GM23338 (cell line): ENCODE data around the gene CSTF2. TPM values are rescaled to one million over a fixed set of nuclear protein-coding genes. Genes with fewer than 3 reads are reported as not detected.

Experiments used
- ATAC-seq: fragments of 200-7000 bp; cut with Tn5 transposase; 3 replicates; pipeline ENCODE4 v1.9.1; 2020
- DNase-seq: peaks from one replicate; pipeline ENCODE4 v3.0.0-alpha.2; 2015; ENCODE audit warnings: low spot score
- H2AFZ ChIP-seq: fragments of 200-600 bp; sonication (generic); 2 replicates; pipeline ENCODE4 v1.8.0; 2016; ENCODE audit warnings: antibody characterized with exemption, mild to moderate bottlenecking, moderate library complexity
- H3F3A ChIP-seq: fragments of 200-600 bp; sonication (generic); replicated peaks from 2 replicates; pipeline ENCODE4 v1.8.0; 2017; ENCODE audit warnings: antibody characterized with exemption, mixed run types, low read depth
- H3K27ac ChIP-seq: fragments of 200-600 bp; sonication (generic); 2 replicates; pipeline ENCODE4 v1.6.1; 2016; ENCODE audit warnings: low read depth
- H3K27me3 ChIP-seq: fragments of 200-600 bp; sonication (generic); 2 replicates; pipeline ENCODE4 v1.8.0; 2016; ENCODE audit warnings: mild to moderate bottlenecking, mixed run types, moderate library complexity; ENCODE audit not compliant: insufficient read depth
- H3K36me3 ChIP-seq: fragments of 200-600 bp; sonication (generic); 2 replicates; pipeline ENCODE4 v1.8.0; 2016; ENCODE audit warnings: mild to moderate bottlenecking; ENCODE audit not compliant: insufficient read depth
- H3K4me1 ChIP-seq: fragments of 200-600 bp; sonication (generic); 2 replicates; pipeline ENCODE4 v1.8.0; 2016; ENCODE audit warnings: mild to moderate bottlenecking, moderate library complexity; ENCODE audit not compliant: insufficient read depth
- H3K4me2 ChIP-seq: fragments of 200-600 bp; sonication (generic); 2 replicates; pipeline ENCODE4 v1.7.1; 2017; ENCODE audit warnings: mixed run types
- H3K4me3 ChIP-seq: fragments of 200-600 bp; sonication (generic); 2 replicates; pipeline ENCODE4 v1.6.1; 2016; ENCODE audit warnings: mixed run types
- H3K79me2 ChIP-seq: fragments of 200-600 bp; sonication (generic); replicated peaks from 2 replicates; pipeline ENCODE4 v1.8.0; 2017; ENCODE audit warnings: mild to moderate bottlenecking; ENCODE audit not compliant: insufficient read depth
- H3K9me2 ChIP-seq: fragments of 200-600 bp; sonication (generic); 2 replicates; pipeline ENCODE4 v1.8.0; 2017; ENCODE audit not compliant: insufficient read depth
- H4K20me1 ChIP-seq: fragments of 200-600 bp; sonication (generic); replicated peaks from 2 replicates; pipeline ENCODE4 v1.8.0; 2017; ENCODE audit warnings: mild to moderate bottlenecking; ENCODE audit not compliant: insufficient read depth
- H3K27ac Mint-ChIP-seq: 2 replicates; pipeline ENCODE4 v1.8.0; 2020; ENCODE audit warnings: inconsistent platforms, mild to moderate bottlenecking, moderate library complexity, mixed read lengths
- H3K27me3 Mint-ChIP-seq: 3 replicates; pipeline ENCODE4 v1.8.0; 2022; ENCODE audit warnings: low read depth, mild to moderate bottlenecking, moderate library complexity, mixed read lengths, inconsistent platforms; ENCODE audit not compliant: insufficient read depth, poor library complexity
- H3K36me3 Mint-ChIP-seq: 3 replicates; pipeline ENCODE4 v1.8.0; 2021; ENCODE audit warnings: low read depth, mild to moderate bottlenecking, inconsistent platforms, moderate library complexity, mixed read lengths
- H3K4me1 Mint-ChIP-seq: 3 replicates; pipeline ENCODE4 v1.8.0; 2020; ENCODE audit warnings: mild to moderate bottlenecking, inconsistent platforms, mixed read lengths
- H3K4me3 Mint-ChIP-seq: 3 replicates; pipeline ENCODE4 v1.8.0; 2021; ENCODE audit warnings: moderate library complexity, mild to moderate bottlenecking, inconsistent platforms, mixed read lengths
- H3K9me3 Mint-ChIP-seq: 3 replicates; pipeline ENCODE4 v1.8.0; 2020; ENCODE audit warnings: moderate library complexity, mild to moderate bottlenecking, inconsistent platforms, mixed read lengths
- EZH2phosphoT487 ChIP-seq: fragments of 200-600 bp; sonication (generic); IDR thresholded peaks from one replicate; pipeline ENCODE4 v1.8.1; 2018; ENCODE audit warnings: antibody characterized with exemption; ENCODE audit not compliant: unreplicated experiment
- NANOG ChIP-seq: IDR thresholded peaks from 2 replicates; pipeline ENCODE4 v1.6.1; 2016; ENCODE audit warnings: antibody characterized with exemption, borderline replicate concordance
- POLR2AphosphoS5 ChIP-seq: IDR thresholded peaks from 2 replicates; pipeline ENCODE4 v1.6.1; 2016; ENCODE audit warnings: antibody characterized with exemption, low read depth
- STAT1 ChIP-seq: IDR thresholded peaks from one replicate; pipeline ENCODE4 v1.6.1; 2016; ENCODE audit warnings: antibody characterized with exemption; ENCODE audit not compliant: unreplicated experiment
- ZNF114 ChIP-seq: fragments of 250-450 bp; sonication (Bioruptor Pico); IDR thresholded peaks from 2 replicates; pipeline ENCODE4 v1.5.0; 2020; ENCODE audit warnings: mild to moderate bottlenecking, moderate library complexity
- ZNF331 ChIP-seq: fragments of 250-450 bp; sonication (Bioruptor Pico); IDR thresholded peaks from 2 replicates; pipeline ENCODE4 v1.5.0; 2020; ENCODE audit warnings: low read depth, mild to moderate bottlenecking, moderate library complexity
- ZNF462 ChIP-seq: fragments of 250-450 bp; sonication (Bioruptor Pico); IDR thresholded peaks from 2 replicates; pipeline ENCODE4 v1.5.0; 2020; ENCODE audit warnings: mild to moderate bottlenecking, moderate library complexity
- polyA plus RNA-seq: library from polyadenylated mRNA; unstranded; fragments of >200 nt; fragmentation: Nextera tagmentation; extraction: Ambion mirVana; gene quantifications from 2 replicates; pipeline ENCODE4 v1.2.1, GENCODE V29; 2016
- total RNA-seq: library from RNA; depleted of rRNA; stranded (reverse); fragments of >200 nt; shearing (Covaris generic); gene quantifications from 2 replicates; pipeline ENCODE4 v1.2.3, GENCODE V29; 2014
- TF ChIP-seq, protein P1 (sequence below): IDR thresholded peaks from 2 replicates; pipeline ENCODE4 v1.6.1; 2016; ENCODE audit warnings: antibody characterized with exemption
- TF ChIP-seq, protein P2 (sequence below), 2 experiments: fragments of 200-600 bp in 1 of 2; sonication (generic) in 1 of 2; conservative IDR thresholded peaks; 2 replicates each; pipeline versions ENCODE4 v1.5.1 to v1.6.1; 2016 to 2017; ENCODE audit warnings: antibody characterized with exemption in 2 of 2, low read depth in 2 of 2, mild to moderate bottlenecking in 2 of 2, moderate library complexity in 1 of 2

Gene CSTF2
- total and polyA plus RNA-seq, 2 experiments from 2014 or later, result 24.4 to 30.1 TPM

DNA sequence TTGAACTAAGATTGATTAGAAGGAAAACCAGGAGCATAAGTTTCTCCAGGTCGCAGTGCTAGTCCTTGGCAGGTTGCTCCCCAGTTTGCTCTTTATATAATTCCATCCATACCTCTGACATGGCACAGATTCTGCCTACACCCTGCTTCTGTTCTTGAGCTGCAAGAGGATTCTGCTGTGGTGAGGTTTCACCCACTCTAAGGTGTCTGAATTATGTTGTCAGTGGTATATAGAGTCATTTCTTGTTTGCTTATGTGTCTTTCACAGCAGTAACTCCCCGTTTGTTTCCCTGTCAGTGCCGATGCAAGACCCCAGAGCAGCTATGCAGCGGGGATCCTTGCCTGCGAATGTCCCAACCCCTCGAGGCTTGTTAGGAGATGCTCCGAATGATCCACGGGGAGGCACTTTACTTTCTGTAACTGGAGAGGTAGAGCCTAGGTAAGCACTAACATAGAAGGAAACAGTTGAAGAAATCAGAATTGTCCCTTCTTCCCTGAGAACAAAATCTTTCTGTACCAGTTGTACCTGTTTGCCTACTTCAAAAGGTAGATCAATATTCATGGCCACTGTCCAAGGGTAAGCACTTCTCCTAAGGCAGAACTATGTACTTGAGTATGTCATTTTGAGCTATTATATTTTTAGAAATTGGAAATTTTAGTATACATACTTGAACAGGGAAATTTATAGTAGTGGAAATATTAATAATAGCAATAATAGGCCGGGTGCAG lies 11.2 kb downstream of the CSTF2 start (continued):
- TF ChIP-seq ZNF462 (CRISPR knock-in tag), result no peak
- TF ChIP-seq ZNF114, result no peak
- TF ChIP-seq NANOG, result no peak
- TF ChIP-seq, protein P1, sequence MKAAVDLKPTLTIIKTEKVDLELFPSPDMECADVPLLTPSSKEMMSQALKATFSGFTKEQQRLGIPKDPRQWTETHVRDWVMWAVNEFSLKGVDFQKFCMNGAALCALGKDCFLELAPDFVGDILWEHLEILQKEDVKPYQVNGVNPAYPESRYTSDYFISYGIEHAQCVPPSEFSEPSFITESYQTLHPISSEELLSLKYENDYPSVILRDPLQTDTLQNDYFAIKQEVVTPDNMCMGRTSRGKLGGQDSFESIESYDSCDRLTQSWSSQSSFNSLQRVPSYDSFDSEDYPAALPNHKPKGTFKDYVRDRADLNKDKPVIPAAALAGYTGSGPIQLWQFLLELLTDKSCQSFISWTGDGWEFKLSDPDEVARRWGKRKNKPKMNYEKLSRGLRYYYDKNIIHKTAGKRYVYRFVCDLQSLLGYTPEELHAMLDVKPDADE, result no peak
- no peak for TF ChIP-seq ZNF331 (CRISPR knock-in tag)
- TF ChIP-seq EZH2phosphoT487, result no peak
- TF ChIP-seq POLR2AphosphoS5, result no peak
- TF ChIP-seq STAT1, result no peak

GRCh38 chrX:100850317-100850716 lies 30.1 kb downstream of the CSTF2 start:
- no peaks in the 10 kb centered on the region for H3K79me2 ChIP-seq
- no peaks in the 10 kb centered on the region for H3K36me3 ChIP-seq
- no peaks in the 10 kb centered on the region for H3K4me1 ChIP-seq
- no peak overlapping the region for H3K4me3 ChIP-seq
- TF ChIP-seq, protein P2, sequence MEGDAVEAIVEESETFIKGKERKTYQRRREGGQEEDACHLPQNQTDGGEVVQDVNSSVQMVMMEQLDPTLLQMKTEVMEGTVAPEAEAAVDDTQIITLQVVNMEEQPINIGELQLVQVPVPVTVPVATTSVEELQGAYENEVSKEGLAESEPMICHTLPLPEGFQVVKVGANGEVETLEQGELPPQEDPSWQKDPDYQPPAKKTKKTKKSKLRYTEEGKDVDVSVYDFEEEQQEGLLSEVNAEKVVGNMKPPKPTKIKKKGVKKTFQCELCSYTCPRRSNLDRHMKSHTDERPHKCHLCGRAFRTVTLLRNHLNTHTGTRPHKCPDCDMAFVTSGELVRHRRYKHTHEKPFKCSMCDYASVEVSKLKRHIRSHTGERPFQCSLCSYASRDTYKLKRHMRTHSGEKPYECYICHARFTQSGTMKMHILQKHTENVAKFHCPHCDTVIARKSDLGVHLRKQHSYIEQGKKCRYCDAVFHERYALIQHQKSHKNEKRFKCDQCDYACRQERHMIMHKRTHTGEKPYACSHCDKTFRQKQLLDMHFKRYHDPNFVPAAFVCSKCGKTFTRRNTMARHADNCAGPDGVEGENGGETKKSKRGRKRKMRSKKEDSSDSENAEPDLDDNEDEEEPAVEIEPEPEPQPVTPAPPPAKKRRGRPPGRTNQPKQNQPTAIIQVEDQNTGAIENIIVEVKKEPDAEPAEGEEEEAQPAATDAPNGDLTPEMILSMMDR (conservative IDR thresholded peaks at IDR 0.05; ENCODE audit: low read depth in 2 of 2), result peak in 1 of 2 experiments; percentile 17; a peak in 1 of 4 replicates
- no peak for TF ChIP-seq NANOG
- Mint-ChIP-seq H3K36me3 (no peaks in the 10 kb centered on the region), H3K27ac (no peak overlapping the region), H3K4me3 (no peak overlapping the region), H3K27me3 (no peaks in the 10 kb centered on the region), H3K4me1 (no peaks in the 10 kb centered on the region), H3K9me3 (no peaks in the 10 kb centered on the region)
- no peaks in the 10 kb centered on the region for H4K20me1 ChIP-seq
- H3K27me3 ChIP-seq, result no peaks in the 10 kb centered on the region
- no peak for ATAC-seq
- no peak overlapping the region for H3K27ac ChIP-seq
- H2AFZ ChIP-seq, result no peak overlapping the region
- no peak for DNase-seq
- no peak overlapping the region for H3K4me2 ChIP-seq
- no peaks in the 10 kb centered on the region for H3K9me2 ChIP-seq
- no peaks in the 10 kb centered on the region for H3F3A ChIP-seq
